ENCODE measurements around the gene FEN1. TPM values are rescaled to one million over a fixed set of nuclear protein-coding genes. Genes with fewer than 3 reads are reported as not detected.

Gene FEN1
- total and polyA plus RNA-seq, 4 donors: 4.5 to 46.5 (median 9.5) TPM

DNA sequence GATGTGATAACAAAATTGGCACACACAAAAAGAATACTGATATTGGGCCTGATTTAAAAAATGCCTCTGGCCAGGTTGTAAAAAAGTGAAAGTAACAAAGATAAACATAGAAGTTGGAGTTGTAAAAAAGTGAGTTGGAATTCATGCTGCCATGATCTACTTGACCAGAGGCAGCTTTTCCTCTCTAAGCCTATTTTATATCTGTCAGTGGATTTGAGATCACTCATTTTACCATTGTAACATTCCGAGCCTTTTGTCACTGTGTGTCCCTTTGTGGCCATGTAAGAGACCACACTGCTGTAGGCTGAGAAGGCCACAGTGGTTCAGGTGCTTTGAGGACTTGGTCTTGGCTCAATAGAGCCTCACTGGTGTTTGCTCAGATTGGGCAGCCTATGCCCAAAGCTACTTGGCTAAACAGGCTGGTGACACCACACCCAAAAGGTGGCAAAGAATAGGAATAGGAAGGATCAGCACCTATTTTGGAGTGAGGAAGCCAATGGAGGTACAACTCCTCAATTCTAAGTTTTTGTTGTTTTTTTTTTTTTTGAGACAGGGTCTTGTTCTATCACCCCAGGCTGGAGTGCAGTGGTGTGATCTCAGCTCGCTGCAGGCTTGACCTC lies 7.1 kb downstream of the FEN1 start:
- DNase-seq (ENCODE audit: low spot score): no peak
- H3K27ac ChIP-seq (ENCODE audit: low read depth in 1 of 2, low read length in 2 of 2): no peak overlapping the region
- 98% methylated on average over 2 of the region's 2 CpGs for WGBS
- H3K27me3 ChIP-seq (ENCODE audit: control insufficient read depth in 4 of 4, insufficient read depth in 4 of 4, low read length in 3 of 4): no peaks in the 10 kb centered on the region
- H3K9ac ChIP-seq (ENCODE audit: low read depth in 1 of 2, low read length in 2 of 2): no peak overlapping the region
- peaks cover 0 to 13% (median 5%) of the 10 kb centered on the region in 4 donors for H3K4me1 ChIP-seq (ENCODE audit: control insufficient read depth in 4 of 4, insufficient read depth in 4 of 4, low read length in 3 of 4)
- TF ChIP-seq, protein P1, sequence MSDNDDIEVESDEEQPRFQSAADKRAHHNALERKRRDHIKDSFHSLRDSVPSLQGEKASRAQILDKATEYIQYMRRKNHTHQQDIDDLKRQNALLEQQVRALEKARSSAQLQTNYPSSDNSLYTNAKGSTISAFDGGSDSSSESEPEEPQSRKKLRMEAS (IDR thresholded peaks at IDR 0.05): no peak
- TF ChIP-seq TAF1 (conservative IDR thresholded peaks at IDR 0.05) (no peak), EGR1 (IDR thresholded peaks at IDR 0.05; ENCODE audit: low read depth in 2 of 2) (no peak), HNF4A (conservative IDR thresholded peaks at IDR 0.05) (no peak), CTCF (IDR thresholded peaks at IDR 0.05; ENCODE audit: low read depth, low read length, missing input control) (no peak), ATF3 (IDR thresholded peaks at IDR 0.05) (no peak), ZBTB33 (IDR thresholded peaks at IDR 0.05) (no peak), FOXA2 (IDR thresholded peaks at IDR 0.05) (no peak), YY1 (IDR thresholded peaks at IDR 0.05) (no peak), NR2F2 (IDR thresholded peaks at IDR 0.05) (no peak), JUND (IDR thresholded peaks at IDR 0.05) (no peak), FOXA1 (IDR thresholded peaks at IDR 0.05) (no peak), GABPA (IDR thresholded peaks at IDR 0.05 in 1 of 2, conservative IDR thresholded peaks at IDR 0.05 in 1 of 2) (no peak)
- TF ChIP-seq, protein P2, sequence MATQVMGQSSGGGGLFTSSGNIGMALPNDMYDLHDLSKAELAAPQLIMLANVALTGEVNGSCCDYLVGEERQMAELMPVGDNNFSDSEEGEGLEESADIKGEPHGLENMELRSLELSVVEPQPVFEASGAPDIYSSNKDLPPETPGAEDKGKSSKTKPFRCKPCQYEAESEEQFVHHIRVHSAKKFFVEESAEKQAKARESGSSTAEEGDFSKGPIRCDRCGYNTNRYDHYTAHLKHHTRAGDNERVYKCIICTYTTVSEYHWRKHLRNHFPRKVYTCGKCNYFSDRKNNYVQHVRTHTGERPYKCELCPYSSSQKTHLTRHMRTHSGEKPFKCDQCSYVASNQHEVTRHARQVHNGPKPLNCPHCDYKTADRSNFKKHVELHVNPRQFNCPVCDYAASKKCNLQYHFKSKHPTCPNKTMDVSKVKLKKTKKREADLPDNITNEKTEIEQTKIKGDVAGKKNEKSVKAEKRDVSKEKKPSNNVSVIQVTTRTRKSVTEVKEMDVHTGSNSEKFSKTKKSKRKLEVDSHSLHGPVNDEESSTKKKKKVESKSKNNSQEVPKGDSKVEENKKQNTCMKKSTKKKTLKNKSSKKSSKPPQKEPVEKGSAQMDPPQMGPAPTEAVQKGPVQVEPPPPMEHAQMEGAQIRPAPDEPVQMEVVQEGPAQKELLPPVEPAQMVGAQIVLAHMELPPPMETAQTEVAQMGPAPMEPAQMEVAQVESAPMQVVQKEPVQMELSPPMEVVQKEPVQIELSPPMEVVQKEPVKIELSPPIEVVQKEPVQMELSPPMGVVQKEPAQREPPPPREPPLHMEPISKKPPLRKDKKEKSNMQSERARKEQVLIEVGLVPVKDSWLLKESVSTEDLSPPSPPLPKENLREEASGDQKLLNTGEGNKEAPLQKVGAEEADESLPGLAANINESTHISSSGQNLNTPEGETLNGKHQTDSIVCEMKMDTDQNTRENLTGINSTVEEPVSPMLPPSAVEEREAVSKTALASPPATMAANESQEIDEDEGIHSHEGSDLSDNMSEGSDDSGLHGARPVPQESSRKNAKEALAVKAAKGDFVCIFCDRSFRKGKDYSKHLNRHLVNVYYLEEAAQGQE (IDR thresholded peaks at IDR 0.05): no peak
- H3K4me3 ChIP-seq (ENCODE audit: low read depth in 1 of 3, low read length in 3 of 3): no peak overlapping the region
- H3K9me3 ChIP-seq (ENCODE audit: control insufficient read depth in 4 of 4, low read length in 3 of 4): no peaks in the 10 kb centered on the region
- peaks cover 3 to 27% (median 9%) of the 10 kb centered on the region in 4 donors for H3K36me3 ChIP-seq (ENCODE audit: control insufficient read depth in 4 of 4, insufficient read depth in 3 of 4, low read depth in 1 of 4, low read length in 3 of 4)

Data from liver (tissue), 9 donors.